Stimulated activated CD8-positive, alpha-beta memory T cell treated with anti-CD3 and anti-CD28 coated beads, Interleukin-2, amount 100 ng/mL, for 48 hours (primary cell): ENCODE data around the gene EXOC5.

Experiments
- DNase-seq, 2 donors: peaks; one replicate each; pipeline ENCODE4 v3.0.0-alpha.2; 2020; ENCODE audit warnings: low read depth in 2 of 2

Gene EXOC5

GRCh38 chr14:57161583-57162234, 107.0 kb downstream of the EXOC5 start:
- DNase-seq: no peak

DNA sequence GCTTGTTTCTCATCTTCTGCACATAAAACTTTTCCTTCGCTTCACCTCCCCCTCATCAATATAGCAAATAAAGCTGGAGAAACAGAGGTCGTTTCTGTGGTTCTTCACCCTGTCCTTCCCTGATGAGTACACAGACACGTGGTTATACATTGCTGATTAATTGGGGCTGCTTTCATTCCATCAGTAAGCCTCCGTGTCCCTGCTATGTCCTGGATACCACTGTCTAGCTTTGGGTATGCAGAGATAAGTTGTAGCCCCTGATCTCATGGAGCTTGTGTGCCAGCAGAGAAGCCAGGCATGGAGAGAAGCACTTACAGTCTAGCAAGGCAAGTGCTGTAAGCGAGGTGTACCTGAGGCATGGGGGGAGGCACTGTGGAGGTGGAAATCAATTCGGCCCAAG, 108.4 kb downstream of the EXOC5 start:
- DNase-seq: no peak

GRCh38 chr14:57153286-57153685, 115.4 kb downstream of the EXOC5 start:
- DNase-seq: no peak
